ENCODE measurements around the gene PANK4. TPM values are rescaled to one million over a fixed set of nuclear protein-coding genes. Genes with fewer than 3 reads are reported as not detected.

Gene PANK4
- total and polyA plus RNA-seq, 2 of the 8 experiments (the other 6 are each of a cell fraction or from before 2014, with no cell fraction given): 20.1 to 29.7 TPM

- H3K4me2 ChIP-seq (ENCODE audit: insufficient read depth in 1 of 2, low read depth in 2 of 2, low read length in 2 of 2): peak overlapping the region; percentile 53 to 89
- H3K36me3 ChIP-seq (ENCODE audit: control insufficient read depth in 2 of 4, insufficient read depth in 4 of 4, low read length in 3 of 4): no peaks in the 10 kb centered on the region
- 0 out of 2 replicates have a peak overlapping the region, but pooled peaks have one; percentile 18 for H2BK20ac ChIP-seq (ENCODE audit: low read length)
- H2AK5ac ChIP-seq (ENCODE audit: low read depth, low read length): no peak overlapping the region
- no peak overlapping the region for H2BK120ac ChIP-seq (replicated peaks; ENCODE audit: low read depth, low read length)
- H3K23ac ChIP-seq (ENCODE audit: insufficient read length): no peak overlapping the region
- peaks cover 10 to 18% of the 10 kb centered on the region in 2 experiments for H3K79me2 ChIP-seq (ENCODE audit: control insufficient read depth in 1 of 2, insufficient read depth in 2 of 2, low read length in 2 of 2)
- 0 out of 2 replicates have a peak overlapping the region, but pooled peaks have one; percentile 27 for H2BK12ac ChIP-seq (ENCODE audit: low read depth, low read length)
- H4K91ac ChIP-seq (replicated peaks; ENCODE audit: insufficient read length, low read length): no peak overlapping the region
- no peak overlapping the region for H2BK5ac ChIP-seq (ENCODE audit: low read depth, low read length)
- peaks cover 7% of the 10 kb centered on the region; the same call in 1 of the 2 replicates for H3K23me2 ChIP-seq (ENCODE audit: low read depth, low read length)
- no peak overlapping the region for H3K14ac ChIP-seq (ENCODE audit: insufficient read length)
- POLR2A ChIA-PET (ENCODE audit: partially characterized antibody): interaction anchor here (0.7 to 1.4 kb wide), 6 partner anchors 17 to 122 kb away, joined by 3 to 5 read pairs (median 3); no protein-coding TSS in a partner anchor
- no peak overlapping the region for H3K9ac ChIP-seq (replicated peaks in 1 of 4; ENCODE audit: extremely low read depth in 1 of 4, low read depth in 3 of 4, low read length in 3 of 4)
- no peak overlapping the region for H3K27ac ChIP-seq (ENCODE audit: low read depth, low read length)
- H4K5ac ChIP-seq (ENCODE audit: insufficient read length, low read depth, low read length): no peak overlapping the region
- no peak overlapping the region for H2AFZ ChIP-seq (ENCODE audit: low read length)
- H3K4me3 ChIP-seq (ENCODE audit: extremely low read depth in 1 of 4, insufficient read depth in 2 of 4, low read depth in 3 of 4, low read length in 4 of 4): peak overlapping the region in 1 of 4 experiments; percentile 58; a peak in 2 of 8 replicates
- no peaks in the 10 kb centered on the region for H3K9me3 ChIP-seq (ENCODE audit: insufficient read depth in 2 of 2, low read depth in 1 of 2, low read length in 1 of 2)
- DNase-seq (ENCODE audit: low read depth in 1 of 2, low spot score in 2 of 2) (peak; percentile 63 to 77), FAIRE-seq (no peak)
- H3K18ac ChIP-seq (ENCODE audit: extremely low read depth, low read length): no peak overlapping the region
- H3K27me3 ChIP-seq (replicated peaks in 1 of 4; ENCODE audit: control insufficient read depth in 3 of 4, extremely low read depth in 1 of 4, insufficient read depth in 3 of 4, low read length in 3 of 4): peaks cover 30 to 74% (median 66%) of the 10 kb centered on the region in 4 experiments
- no peak overlapping the region for H2BK15ac ChIP-seq (ENCODE audit: low read length)
- H3K56ac ChIP-seq (replicated peaks; ENCODE audit: insufficient read length, low read depth, low read length): no peak overlapping the region
- 4% methylated on average over 66 of the region's 84 CpGs; no CpG with 5 or more reads in 1 of the 2 experiments for WGBS, 2 experiments (ENCODE audit: extremely low coverage in 1 of 2, insufficient coverage in 1 of 2, insufficient read length in 1 of 2, insufficient replicate concordance in 2 of 2, low coverage in 1 of 2, low lambda C conversion rate in 2 of 2, missing lambda C conversion rate in 1 of 2)
- peaks cover 0 to 36% (median 20%) of the 10 kb centered on the region in 4 experiments; a peak in 6 of 7 replicates for H3K4me1 ChIP-seq (replicated peaks in 1 of 4; ENCODE audit: control insufficient read depth in 3 of 4, insufficient read depth in 4 of 4, low read length in 3 of 4)
- H4K8ac ChIP-seq (ENCODE audit: extremely low read depth, insufficient read depth, low read length): no peak overlapping the region; the same call in 1 of the 2 replicates
- peaks cover 12% of the 10 kb centered on the region for H3K79me1 ChIP-seq (ENCODE audit: low read depth, low read length)
- H4K20me1 ChIP-seq (replicated peaks in 1 of 2; ENCODE audit: control insufficient read depth in 1 of 2, insufficient read depth in 2 of 2, low read length in 2 of 2): peaks cover 14 to 28% of the 10 kb centered on the region in 2 experiments
- CTCF ChIA-PET (ENCODE audit: partially characterized antibody): interaction anchor here (0.6 to 2.0 kb wide), 5 partner anchors 11 to 99 kb away, joined by 3 to 11 read pairs (median 3); partner anchors contain the start of gene TNFRSF14
- H3K4ac ChIP-seq (replicated peaks; ENCODE audit: insufficient read length, low read depth, low read length): peak overlapping the region; percentile 67
- TF ChIP-seq CTBP2 (IDR thresholded peaks at IDR 0.05; ENCODE audit: borderline replicate concordance, insufficient read depth, insufficient read length, low read length) (peak; percentile 77), NANOG (IDR thresholded peaks at IDR 0.05; ENCODE audit: insufficient read depth, low read depth, low read length, poor library complexity, severe bottlenecking) (peak; percentile 98), TCF12 (IDR thresholded peaks at IDR 0.05; ENCODE audit: low read depth, low read length) (no peak), CREB1 (IDR thresholded peaks at IDR 0.05) (0 out of 2 replicates have a peak, but pooled peaks have one; percentile 6), EP300 (IDR thresholded peaks at IDR 0.05; ENCODE audit: borderline replicate concordance in 1 of 2, low read depth in 2 of 2, low read length in 2 of 2) (0 out of 3 replicates have a peak, but pooled peaks of 1 of the 2 experiments have one; percentile 11), TBP (IDR thresholded peaks at IDR 0.05; ENCODE audit: low read depth, low read length) (peak; percentile 13; the same call in 1 of the 2 replicates)
- TF ChIP-seq, protein P1, sequence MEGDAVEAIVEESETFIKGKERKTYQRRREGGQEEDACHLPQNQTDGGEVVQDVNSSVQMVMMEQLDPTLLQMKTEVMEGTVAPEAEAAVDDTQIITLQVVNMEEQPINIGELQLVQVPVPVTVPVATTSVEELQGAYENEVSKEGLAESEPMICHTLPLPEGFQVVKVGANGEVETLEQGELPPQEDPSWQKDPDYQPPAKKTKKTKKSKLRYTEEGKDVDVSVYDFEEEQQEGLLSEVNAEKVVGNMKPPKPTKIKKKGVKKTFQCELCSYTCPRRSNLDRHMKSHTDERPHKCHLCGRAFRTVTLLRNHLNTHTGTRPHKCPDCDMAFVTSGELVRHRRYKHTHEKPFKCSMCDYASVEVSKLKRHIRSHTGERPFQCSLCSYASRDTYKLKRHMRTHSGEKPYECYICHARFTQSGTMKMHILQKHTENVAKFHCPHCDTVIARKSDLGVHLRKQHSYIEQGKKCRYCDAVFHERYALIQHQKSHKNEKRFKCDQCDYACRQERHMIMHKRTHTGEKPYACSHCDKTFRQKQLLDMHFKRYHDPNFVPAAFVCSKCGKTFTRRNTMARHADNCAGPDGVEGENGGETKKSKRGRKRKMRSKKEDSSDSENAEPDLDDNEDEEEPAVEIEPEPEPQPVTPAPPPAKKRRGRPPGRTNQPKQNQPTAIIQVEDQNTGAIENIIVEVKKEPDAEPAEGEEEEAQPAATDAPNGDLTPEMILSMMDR (IDR thresholded peaks at IDR 0.05; ENCODE audit: control extremely low read depth in 1 of 3, insufficient read depth in 1 of 3, low read depth in 1 of 3, low read length in 3 of 3): no peak
These were observed 2.8 kb upstream of the PANK4 start for GRCh38 chr1:2528966-2529783.

Data from H1 (cell line).